Head of caudate nucleus (tissue), 42 donors: ENCODE measurements around the gene COL4A4.
A peak's percentile ranks its signal among the peaks of the same experiment; 100 is the strongest.

Source experiments
- DNase-seq, 42 donors: peaks; one replicate each; pipeline versions ENCODE4 v3.0.0 to v3.0.0-alpha.2; 2020 to 2021; ENCODE audit warnings: mixed read lengths in 7 of 42
- intact Hi-C: fragments of 100-400 bp; cut with DNase I; formaldehyde crosslinking; loops from one replicate; pipeline ENCODE4 v1.15.0; 2022

The COL4A4 gene

GRCh38 chr2:226962176-226962773 lies 201.7 kb downstream of the COL4A4 start:
- intact Hi-C loops, result no loop called here

GRCh38 chr2:226959418-226959817 lies 204.6 kb downstream of the COL4A4 start:
- intact Hi-C loops, result no loop called here
- no peak for DNase-seq

More at GRCh38 chr2:226962176-226962773, 201.7 kb downstream of the COL4A4 start:
- no peak for DNase-seq

GRCh38 chr2:226956659-226957058 lies 207.3 kb downstream of the COL4A4 start:
- no peak for DNase-seq
- intact Hi-C loops, result no loop called here

- DNase-seq, result no peak
- intact Hi-C loops, result no loop called here
These were observed 210.2 kb downstream of the COL4A4 start for GRCh38 chr2:226953826-226954225.

- DNase-seq, result peak in 5 of 42 donors; percentile 8 to 49 (median 17)
- intact Hi-C loops, result no loop called here
These were observed 210.8 kb downstream of the COL4A4 start for GRCh38 chr2:226953206-226953605.
